ENCODE data around the gene SLC25A33. TPM values are rescaled to one million over a fixed set of nuclear protein-coding genes. Genes with fewer than 3 reads are reported as not detected.

Gene SLC25A33
- total RNA-seq, 1 experiment from 2014 or later, result 9.2 TPM

GRCh38 chr1:9555942-9556341 lies 16.7 kb downstream of the SLC25A33 start:
- no peak for ATAC-seq
- Mint-ChIP-seq H3K36me3 (peaks cover 37% of the 10 kb centered on the region), H3K27ac (no peak overlapping the region), H3K9me3 (no peaks in the 10 kb centered on the region), H3K4me1 (no peaks in the 10 kb centered on the region), H3K4me3 (no peak overlapping the region), H3K27me3 (ENCODE audit: low read depth) (no peaks in the 10 kb centered on the region)
- ChIA-PET CTCF (no interaction called here), POLR2A (no interaction called here)
- no peak for DNase-seq (ENCODE audit: low spot score)
- no peak for TF ChIP-seq ZNF532 (CRISPR knock-in tag; IDR thresholded peaks at IDR 0.05; ENCODE audit: borderline replicate concordance)
- TF ChIP-seq ZNF425 (CRISPR knock-in tag; conservative IDR thresholded peaks at IDR 0.05), result no peak
- no peak for TF ChIP-seq FOXP4 (CRISPR knock-in tag; IDR thresholded peaks at IDR 0.05)
- TF ChIP-seq ATF2 (CRISPR knock-in tag; IDR thresholded peaks at IDR 0.05; ENCODE audit: borderline replicate concordance, low read depth), result no peak

- TF ChIP-seq ZNF219 (CRISPR knock-in tag; IDR thresholded peaks at IDR 0.05; ENCODE audit: borderline replicate concordance) (no peak), GABPB1 (CRISPR knock-in tag; IDR thresholded peaks at IDR 0.05) (0 out of 2 replicates have a peak, but pooled peaks have one; percentile 46), HMGA2 (CRISPR knock-in tag; IDR thresholded peaks at IDR 0.05) (no peak)
- Mint-ChIP-seq H3K4me3 (no peak overlapping the region), H3K36me3 (peaks cover 44% of the 10 kb centered on the region), H3K9me3 (no peaks in the 10 kb centered on the region), H3K27ac (no peak overlapping the region), H3K27me3 (ENCODE audit: low read depth) (no peaks in the 10 kb centered on the region), H3K4me1 (no peaks in the 10 kb centered on the region)
- CTCF ChIA-PET, result interaction anchor here (1.0 to 1.3 kb wide), 2 partner anchors 16 to 62 kb away, joined by 3 read pairs; no protein-coding TSS in a partner anchor
- POLR2A ChIA-PET, result no interaction called here
- DNase-seq (ENCODE audit: low spot score), result no peak
- no peak for ATAC-seq
Observed at GRCh38 chr1:9557624-9558023, 18.4 kb downstream of the SLC25A33 start.

GRCh38 chr1:9558271-9558945 lies 19.1 kb downstream of the SLC25A33 start:
- Mint-ChIP-seq H3K9me3 (no peaks in the 10 kb centered on the region), H3K27ac (no peak overlapping the region), H3K4me1 (no peaks in the 10 kb centered on the region), H3K4me3 (no peak overlapping the region), H3K27me3 (ENCODE audit: low read depth) (no peaks in the 10 kb centered on the region), H3K36me3 (peaks cover 48% of the 10 kb centered on the region)
- TF ChIP-seq ELF4 (CRISPR knock-in tag; IDR thresholded peaks at IDR 0.05; ENCODE audit: low read depth) (no peak), NFATC4 (CRISPR knock-in tag; IDR thresholded peaks at IDR 0.05) (no peak), SMAD4 (CRISPR knock-in tag; IDR thresholded peaks at IDR 0.05) (no peak), RELA (CRISPR knock-in tag; IDR thresholded peaks at IDR 0.05; ENCODE audit: borderline replicate concordance) (no peak), GRHL2 (CRISPR knock-in tag; IDR thresholded peaks at IDR 0.05; ENCODE audit: insufficient replicate concordance, severe bottlenecking) (no peak), EMX1 (CRISPR knock-in tag; IDR thresholded peaks at IDR 0.05) (no peak), ZNF317 (CRISPR knock-in tag; IDR thresholded peaks at IDR 0.05; ENCODE audit: borderline replicate concordance, low read depth) (no peak), ZNF423 (CRISPR knock-in tag; IDR thresholded peaks at IDR 0.05) (no peak), SP1 (CRISPR knock-in tag; conservative IDR thresholded peaks at IDR 0.05) (no peak), ZNF671 (CRISPR knock-in tag; IDR thresholded peaks at IDR 0.05) (no peak)
- DNase-seq (ENCODE audit: low spot score) (no peak), ATAC-seq (no peak)
- ChIA-PET POLR2A (no interaction called here), CTCF (interaction anchor here (1.0 to 1.3 kb wide), 2 partner anchors 15 to 63 kb away, joined by 3 read pairs; no protein-coding TSS in a partner anchor)

All from WTC11 (cell line).